HG03342 (cell line): ENCODE results near the gene CAPZA3.
"Not testable (repeated sequence)": the region's sequence is repeated elsewhere in the genome, so short reads cannot be mapped to it uniquely, and the experiment has no call there.

Source experiments
- ATAC-seq: cut with Tn5 transposase; IDR thresholded peaks from one replicate; pipeline ENCODE4 v1.9.1; 2021; ENCODE audit warnings: mild to moderate bottlenecking, moderate library complexity; ENCODE audit not compliant: unreplicated experiment

The CAPZA3 gene, protein sequence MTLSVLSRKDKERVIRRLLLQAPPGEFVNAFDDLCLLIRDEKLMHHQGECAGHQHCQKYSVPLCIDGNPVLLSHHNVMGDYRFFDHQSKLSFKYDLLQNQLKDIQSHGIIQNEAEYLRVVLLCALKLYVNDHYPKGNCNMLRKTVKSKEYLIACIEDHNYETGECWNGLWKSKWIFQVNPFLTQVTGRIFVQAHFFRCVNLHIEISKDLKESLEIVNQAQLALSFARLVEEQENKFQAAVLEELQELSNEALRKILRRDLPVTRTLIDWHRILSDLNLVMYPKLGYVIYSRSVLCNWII

DNA sequence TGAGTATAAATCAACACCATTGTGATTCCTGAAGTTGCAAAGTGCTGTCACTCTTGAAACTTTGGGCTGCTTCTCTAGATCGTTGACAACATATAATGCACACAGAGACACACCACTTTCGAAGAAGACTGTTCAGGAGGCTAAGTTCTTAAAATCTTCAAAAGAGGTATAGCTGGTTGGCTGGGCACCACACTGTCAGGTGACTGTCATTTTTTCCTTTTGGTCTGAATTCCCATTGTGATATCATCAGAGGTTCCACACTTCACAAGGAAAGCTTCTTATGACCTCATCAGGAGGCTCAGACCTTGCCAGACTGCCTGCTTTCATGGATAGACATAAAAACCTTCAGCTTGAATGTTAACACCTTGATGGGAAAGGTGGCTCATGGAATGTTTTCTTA is at the start of gene CAPZA3, which contains the start of gene PLCZ1:
Gene CAPZA3 (plus strand): TSS at position 301 of the 400 bp plus-strand sequence. CDS start 150 bp downstream, outside the sequence.
Gene PLCZ1 (minus strand): TSS at position 194 of the 400 bp plus-strand sequence. CDS start 641 bp downstream, outside the sequence.
- ATAC-seq: no peak

- ATAC-seq: no peak
Measured at GRCh38 chr12:18689771-18690170, 48.1 kb upstream of the CAPZA3 start.

GRCh38 chr12:18690653-18691052 is 47.3 kb upstream of the CAPZA3 start:
- no peak for ATAC-seq

DNA sequence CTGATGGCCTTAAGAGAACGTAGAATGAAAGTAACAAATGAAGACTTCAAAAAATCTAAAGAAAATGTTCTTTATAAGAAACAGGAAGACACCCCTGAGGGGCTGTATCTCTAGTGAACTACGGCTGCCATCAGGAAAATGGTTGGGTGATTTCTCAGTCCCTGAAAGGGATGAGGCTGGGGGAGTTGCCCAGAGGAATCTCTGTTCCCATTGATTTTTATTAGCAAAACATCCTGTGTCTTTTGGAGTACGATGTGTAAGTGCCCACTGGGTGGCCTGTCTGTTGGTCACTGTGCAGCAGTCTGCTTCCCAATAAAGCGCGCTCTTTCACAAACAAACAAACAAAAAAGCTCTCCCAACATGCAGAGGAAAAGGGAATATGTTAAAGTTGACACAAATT is 43.9 kb upstream of the CAPZA3 start:
- not testable (repeated sequence) for ATAC-seq

DNA sequence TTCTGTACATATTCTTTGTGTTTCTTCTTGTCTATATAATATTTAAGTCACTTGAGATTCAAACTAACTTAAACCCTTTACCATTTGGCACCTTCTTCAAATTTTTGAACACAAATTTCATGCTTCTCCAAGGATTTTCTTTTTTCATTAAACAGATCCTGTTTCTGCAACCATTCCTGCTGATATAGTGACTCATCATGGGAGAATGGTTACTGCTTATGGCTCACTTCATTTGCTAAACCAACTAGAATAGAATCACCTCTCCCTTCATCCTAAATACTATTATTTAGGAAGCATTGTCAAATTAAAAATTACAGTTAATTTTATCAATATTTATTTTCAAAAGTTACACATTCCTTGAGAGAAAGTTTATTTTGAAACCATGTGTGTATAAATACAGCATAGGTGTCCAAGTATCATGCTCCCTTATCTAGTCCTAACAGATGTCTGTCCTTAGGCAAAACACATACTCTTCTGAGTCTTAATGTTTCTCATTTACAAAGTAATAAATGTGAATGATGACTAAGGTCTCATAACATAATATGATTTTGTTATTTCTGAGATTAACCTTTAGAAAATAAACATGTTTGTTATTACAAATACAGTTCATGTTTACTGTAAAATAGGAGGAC is 40.8 kb upstream of the CAPZA3 start:
- no peak for ATAC-seq

DNA sequence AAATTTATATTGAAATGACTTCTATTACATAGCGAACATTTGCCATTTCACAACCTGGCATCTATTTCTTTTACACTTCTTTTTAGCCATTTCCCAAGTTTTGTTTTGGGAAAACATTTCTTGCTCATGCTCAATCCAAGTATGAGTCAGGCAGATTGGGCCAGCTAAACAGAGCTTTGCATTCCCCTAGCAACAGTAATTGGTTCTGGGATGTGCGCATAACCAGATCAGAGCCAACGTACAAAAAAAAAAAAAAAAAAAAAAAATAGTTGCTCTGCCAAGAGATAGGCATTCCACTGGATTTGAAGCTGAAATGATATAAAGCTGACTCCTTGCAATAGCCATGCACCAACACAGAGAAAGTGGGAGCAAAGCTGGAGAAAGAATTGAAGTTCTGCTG is 37.6 kb upstream of the CAPZA3 start:
- no peak for ATAC-seq

DNA sequence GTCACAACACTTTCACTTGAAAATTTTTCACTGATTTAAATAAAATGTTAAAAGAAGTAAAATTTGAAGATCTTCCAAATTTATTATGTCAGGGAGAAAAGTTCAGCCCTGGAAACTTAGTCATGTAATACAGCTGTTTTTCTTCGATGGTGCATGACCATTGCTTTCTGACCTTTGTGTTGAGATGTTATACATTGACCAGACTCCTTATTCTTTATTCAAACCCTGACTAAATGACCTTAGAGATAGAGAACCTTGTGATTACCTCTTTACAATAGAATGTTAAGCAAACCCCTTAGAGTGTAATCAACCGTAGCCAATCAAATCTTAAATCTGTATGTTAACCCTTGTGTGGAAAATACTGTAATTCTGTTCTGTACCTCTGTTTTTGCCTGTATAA is 34.6 kb upstream of the CAPZA3 start:
- ATAC-seq: no peak

DNA sequence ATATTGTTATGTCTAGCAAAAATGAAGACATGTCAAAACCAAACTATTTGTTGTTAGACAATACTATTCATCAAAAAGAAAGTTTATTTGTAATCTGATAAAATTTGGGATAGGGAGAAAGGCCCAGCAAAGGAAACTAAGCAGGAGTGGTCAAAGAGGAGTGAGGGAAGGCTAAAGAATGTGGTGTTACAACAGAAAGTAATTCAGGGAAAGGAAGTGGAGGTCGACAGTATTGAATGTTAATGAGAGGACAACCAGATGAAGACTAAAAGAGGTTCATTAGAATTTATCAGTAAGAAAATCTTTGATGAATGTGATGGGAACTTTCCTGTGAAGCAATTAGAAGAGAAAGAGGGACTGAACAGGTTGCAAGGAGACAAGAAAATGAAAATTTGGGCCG is 34.0 kb upstream of the CAPZA3 start:
- ATAC-seq: no peak

DNA sequence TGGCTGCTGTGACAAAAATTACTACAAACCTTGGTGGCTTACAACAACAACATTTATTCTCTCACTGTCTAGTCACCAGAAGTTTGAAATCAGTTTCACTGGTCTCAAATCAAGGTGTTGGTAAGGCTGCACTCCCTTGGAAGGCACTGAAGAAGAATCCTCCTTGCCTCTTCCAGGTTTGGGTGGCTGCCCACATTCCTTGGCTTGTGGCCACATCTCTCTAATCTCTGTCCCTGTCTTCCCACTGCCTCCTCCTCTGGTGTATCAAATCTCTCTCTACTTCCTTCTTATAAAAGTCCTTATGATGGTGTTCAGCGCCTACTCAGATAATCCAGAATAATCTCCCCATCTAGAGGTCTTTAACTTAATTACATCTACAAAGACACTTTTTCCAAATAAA is 31.1 kb upstream of the CAPZA3 start:
- ATAC-seq: no peak

- ATAC-seq: no peak
Measured at GRCh38 chr12:18716236-18716635, 21.7 kb upstream of the CAPZA3 start.

DNA sequence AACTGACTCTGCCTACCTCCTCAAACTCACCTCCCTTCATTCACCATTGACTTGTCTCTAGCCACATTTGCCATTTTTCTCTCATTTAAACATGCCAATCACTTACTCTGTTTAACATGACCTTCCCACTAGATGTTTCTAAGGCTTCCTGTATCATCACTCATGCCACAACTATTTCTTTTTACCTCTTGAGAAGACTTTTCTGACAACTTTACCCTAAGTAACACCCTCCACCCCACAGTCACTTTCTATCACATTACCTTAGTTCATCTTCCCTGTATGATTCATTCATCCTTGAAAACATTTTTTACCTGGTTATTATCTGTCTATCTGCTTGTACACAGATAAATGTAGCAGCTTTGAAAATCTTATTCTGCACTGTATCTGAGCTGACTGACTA is 19.5 kb upstream of the CAPZA3 start:
- no peak for ATAC-seq

- no peak for ATAC-seq
Measured at GRCh38 chr12:18719922-18720510, 17.9 kb upstream of the CAPZA3 start.

DNA sequence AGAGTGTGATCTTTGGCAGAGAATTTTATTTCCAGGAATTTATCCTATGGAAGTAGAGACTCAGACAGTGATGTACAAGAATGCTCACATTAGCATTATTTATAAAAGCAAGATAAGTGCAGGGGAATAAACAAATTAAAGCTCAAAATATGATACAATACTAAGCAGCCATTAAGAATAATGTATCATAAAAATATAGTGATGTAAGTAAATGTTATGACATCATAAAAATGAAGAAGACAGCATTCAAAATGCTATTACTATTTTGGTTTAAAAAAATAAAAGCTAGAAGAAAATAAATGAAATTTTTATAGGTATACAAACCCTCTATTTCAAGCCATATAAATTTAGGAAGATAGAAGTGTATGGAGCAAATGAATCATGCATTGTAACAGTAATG is 17.2 kb upstream of the CAPZA3 start:
- no peak for ATAC-seq

GRCh38 chr12:18721452-18721851 is 16.5 kb upstream of the CAPZA3 start:
- ATAC-seq: no peak

GRCh38 chr12:18723752-18724151 is 14.2 kb upstream of the CAPZA3 start:
- ATAC-seq: no peak

DNA sequence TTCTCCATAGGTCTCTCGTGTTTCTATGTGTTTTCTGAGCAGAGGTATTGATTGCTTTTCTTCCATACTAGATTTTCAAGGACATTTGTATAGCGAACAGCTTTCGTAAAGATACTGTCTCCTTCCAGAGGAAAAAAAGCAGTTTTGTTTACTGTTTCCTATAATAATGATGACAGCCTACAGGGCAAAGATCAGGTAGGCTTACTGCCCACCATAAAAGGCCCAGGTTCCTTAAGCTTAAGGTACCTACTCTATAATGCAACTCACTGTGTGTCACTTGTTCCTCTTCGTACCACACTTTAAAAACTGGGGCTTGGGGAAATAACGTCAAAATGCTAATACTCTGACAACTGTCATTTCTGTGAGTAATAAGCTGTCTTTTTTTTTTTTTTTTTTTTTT is 6.8 kb upstream of the CAPZA3 start:
- no peak for ATAC-seq

DNA sequence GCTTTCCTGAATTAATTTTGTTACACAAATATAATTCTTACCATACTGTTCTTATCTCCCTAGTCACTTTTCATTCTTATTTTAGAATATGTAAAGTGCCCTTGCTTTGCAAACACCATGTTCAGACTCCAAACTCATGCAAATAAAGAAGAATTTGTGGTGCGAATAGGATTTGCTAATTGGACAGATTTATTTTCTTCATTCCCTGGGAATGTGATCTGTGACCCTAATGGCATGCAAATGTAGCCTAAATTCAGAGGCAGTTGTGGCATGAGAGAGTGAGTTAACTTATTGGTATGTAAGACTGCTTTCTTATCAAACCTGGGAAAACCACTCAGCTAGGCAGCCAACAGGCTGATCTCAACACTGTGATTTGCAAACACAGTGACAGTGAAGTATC is 10.0 kb downstream of the CAPZA3 start:
- no peak for ATAC-seq

DNA sequence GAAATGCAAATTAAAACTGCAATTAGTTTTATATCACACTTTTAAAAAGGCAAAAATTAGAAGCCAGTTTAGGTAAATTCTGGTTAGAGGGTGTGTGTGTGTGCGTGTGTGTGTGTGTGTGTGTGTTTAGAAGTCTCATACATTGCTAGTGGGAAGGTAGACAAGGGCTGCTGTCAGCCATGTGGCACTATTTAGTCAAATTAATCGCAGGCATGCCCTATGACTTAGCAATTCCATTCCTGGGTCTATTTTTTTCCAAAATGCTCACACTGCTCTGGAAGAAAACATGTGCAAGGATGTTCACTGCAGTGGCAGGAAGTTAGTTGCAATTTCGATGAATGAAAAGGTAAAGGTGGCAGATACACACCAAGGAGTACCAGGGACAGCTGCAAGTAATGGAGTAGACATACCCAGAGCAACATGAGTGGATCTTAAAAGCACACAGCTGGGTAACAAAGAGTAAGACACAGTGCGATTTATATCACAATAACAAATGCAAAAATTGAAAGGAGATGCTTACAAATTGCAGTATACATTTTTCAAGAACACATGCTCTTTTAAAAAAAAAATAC is 11.6 kb downstream of the CAPZA3 start:
- ATAC-seq: no peak

- ATAC-seq: no peak
Measured at GRCh38 chr12:18750085-18750484, 12.2 kb downstream of the CAPZA3 start.

- ATAC-seq: no peak
Measured at GRCh38 chr12:18751866-18752265, 13.9 kb downstream of the CAPZA3 start.

DNA sequence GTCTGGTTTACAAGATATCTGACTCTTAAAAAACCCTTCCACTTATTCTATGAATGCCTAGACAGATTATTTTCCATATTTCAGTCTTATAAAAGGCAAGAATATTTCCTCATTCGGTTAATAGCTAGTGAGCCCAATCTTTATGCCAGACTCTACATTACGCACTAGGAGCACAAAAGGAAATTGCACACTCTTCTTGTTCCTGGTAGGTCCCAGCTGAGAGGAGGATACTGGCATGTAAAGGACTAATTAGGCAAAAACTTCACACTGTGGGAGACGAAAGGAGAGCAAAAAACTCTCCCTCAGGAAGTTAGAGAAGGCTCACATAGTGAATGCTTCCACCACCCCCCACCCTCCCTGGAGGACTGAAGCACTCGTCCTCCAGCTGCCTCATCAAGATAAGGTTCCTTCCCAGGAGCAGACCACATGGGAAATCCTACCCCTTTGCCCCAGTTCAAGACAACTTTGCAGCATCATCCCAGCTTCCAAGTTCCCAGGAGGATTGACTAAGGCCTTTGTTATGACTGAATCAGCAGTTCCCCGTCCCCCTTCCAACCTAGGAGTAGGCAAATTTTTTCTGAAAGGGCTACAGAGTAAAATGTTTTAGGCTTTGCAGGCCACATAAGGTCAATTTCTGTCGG is 14.5 kb downstream of the CAPZA3 start:
- ATAC-seq: no peak
